GM18499 (cell line): ENCODE results near the gene PPP1R8.
"Not testable (repeated sequence)": the region's sequence is repeated elsewhere in the genome, so short reads cannot be mapped to it uniquely, and the experiment has no call there.

ENCODE experiments used
- ATAC-seq: cut with Tn5 transposase; IDR thresholded peaks from one replicate; pipeline ENCODE4 v1.9.1; 2021; ENCODE audit warnings: moderate number of reproducible peaks; ENCODE audit not compliant: insufficient read depth, unreplicated experiment

PPP1R8 gene

GRCh38 chr1:27830621-27831440 is at the start of gene PPP1R8:
Gene PPP1R8, plus strand, starts transcription at chr1:27830782. Its CDS starts 54 bp downstream, at chr1:27830836.
- peak; percentile 74 for ATAC-seq

DNA sequence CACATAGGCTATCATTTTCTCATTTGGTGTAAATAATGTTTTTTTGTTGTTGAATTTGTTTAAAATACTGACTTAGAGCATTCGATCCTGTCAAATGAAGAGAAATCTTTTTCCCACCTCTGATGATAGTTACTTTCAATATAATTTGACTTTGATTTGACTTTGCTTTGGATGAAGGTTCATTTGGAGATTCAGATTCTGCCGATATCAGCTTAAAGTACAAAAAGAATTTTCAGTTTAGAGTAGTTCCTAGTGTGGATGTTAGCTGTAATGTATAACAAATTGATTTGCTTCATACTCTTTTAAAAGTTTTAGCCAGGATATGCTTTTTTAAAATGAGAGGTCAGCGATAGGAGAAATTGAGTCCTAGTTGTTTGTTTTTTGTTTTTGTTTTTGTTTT is 47.6 kb upstream of the PPP1R8 start:
- ATAC-seq: no peak

DNA sequence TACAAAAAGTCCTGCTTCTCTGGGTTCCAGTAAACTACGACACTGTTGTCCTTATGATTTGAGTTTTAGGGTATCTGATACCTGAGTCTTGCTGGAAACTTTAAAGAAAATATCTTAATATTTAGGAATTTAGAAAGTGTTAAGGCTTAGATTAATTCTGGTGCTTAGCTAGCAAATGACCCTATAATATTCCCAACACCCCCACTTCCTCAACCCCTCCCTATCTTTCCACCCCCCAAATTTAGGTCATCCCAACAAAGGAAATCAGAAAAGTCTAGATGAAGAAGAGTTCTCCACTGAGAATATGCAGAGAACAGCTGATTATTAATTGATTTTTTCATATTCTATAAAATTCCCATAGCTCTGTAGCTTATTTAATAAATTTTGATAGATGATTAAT is 45.9 kb upstream of the PPP1R8 start:
- ATAC-seq: no peak

DNA sequence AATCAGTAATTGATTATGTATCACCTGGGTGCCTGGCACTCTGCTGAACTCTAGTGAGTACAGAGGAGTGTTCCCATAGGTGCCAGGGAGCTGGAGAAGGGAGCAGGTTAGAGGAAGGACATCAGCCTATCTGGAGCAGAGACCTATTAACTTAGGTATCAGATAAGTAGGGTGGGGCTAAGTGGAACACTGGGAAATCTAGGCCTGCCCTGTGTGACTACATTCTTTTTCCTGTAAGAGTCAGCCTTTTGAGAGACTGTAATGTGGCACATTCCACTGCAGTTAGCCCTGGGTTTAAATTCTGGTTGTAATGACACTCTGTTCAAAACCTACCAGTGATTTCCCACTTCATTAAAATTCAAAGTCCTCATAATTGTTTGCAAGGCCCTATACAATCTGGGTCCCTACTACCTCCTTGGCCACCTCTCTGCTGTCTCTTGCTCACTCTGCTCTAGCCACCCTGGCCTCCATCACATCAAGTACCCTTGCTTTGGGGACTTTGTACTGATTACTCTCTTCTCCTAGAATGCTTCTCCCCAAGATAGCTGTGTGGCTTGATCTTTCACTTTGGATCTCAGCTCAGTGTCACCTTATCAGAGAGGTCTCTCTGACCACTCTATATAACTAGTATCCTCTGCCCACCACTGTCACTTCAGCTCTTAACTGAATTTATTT is 44.7 kb upstream of the PPP1R8 start:
- ATAC-seq: no peak

DNA sequence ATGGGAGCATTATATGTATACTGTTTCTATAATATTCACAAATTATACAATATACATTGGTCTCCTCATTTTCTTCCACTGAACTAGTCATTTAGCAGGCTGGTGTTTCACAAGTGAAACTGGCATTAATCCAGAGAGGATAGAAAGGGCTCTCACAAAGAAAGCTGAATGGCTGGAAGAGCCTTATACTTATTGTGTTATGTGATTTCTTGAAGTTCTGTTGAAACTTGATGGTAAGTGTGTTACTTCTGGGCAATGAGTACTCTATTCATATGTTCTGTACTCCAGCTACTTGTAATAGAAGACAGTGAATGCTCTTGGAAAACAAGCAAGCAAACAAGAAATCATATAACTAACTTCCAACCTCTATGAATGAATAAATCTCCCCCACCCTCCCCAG is 42.7 kb upstream of the PPP1R8 start:
- no peak for ATAC-seq

DNA sequence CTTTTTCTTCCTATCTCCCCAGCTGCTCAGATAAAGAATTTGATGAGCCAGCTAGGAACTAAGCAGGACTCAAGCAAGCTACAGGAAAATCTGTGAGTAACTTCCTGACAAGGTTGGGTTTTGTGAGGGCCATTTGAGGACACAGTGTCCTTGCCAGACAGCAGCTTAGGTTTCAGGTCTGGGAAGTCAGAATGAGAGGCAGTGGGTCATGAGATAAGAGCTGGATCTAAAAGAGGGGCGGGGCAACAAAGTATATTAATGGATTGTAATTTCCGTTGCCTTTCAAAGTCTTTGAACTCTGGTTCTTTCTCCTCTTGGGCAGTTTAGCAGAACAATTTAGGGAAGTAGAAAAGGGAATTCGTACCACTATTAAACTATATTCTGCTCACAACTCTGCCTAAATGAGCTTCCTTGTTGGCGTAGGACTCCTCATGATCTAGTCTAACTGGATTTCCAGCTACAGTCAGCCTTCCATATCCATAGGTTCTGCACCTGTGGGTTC is 41.0 kb upstream of the PPP1R8 start:
- no peak for ATAC-seq

DNA sequence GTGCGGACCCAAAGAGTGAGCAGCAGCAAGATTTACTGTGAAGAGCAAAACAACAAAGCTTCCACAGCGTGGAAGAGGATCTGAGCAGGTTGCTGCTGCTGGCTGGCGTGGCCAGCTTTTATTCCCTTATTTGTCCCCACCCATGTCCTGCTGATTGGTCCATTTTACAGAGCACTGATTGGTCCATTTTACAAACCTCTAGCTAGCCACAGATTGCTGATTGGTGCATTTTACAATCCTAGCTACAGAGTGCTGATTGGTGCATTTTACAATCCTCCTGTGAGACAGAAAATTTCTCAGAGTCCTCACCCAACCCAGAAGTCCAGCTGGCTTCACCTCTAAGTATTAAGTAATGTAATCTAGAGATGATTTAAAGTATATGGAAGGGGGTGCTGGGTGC is 40.3 kb upstream of the PPP1R8 start:
- not testable (repeated sequence) for ATAC-seq

- no peak for ATAC-seq
These were observed 35.0 kb upstream of the PPP1R8 start for GRCh38 chr1:27795601-27796000.

GRCh38 chr1:27804791-27805190 is 25.8 kb upstream of the PPP1R8 start:
- no peak for ATAC-seq

GRCh38 chr1:27806758-27807157 is 23.8 kb upstream of the PPP1R8 start:
- ATAC-seq: no peak

- no peak for ATAC-seq
These were observed 23.2 kb upstream of the PPP1R8 start for GRCh38 chr1:27807385-27807784.

- not testable (repeated sequence) for ATAC-seq
These were observed 22.5 kb upstream of the PPP1R8 start for GRCh38 chr1:27808131-27808530.

- ATAC-seq: no peak
These were observed 20.7 kb upstream of the PPP1R8 start for GRCh38 chr1:27809883-27810282.

- no peak for ATAC-seq
These were observed 18.7 kb upstream of the PPP1R8 start for GRCh38 chr1:27811741-27812500.

- ATAC-seq: no peak
These were observed 13.5 kb upstream of the PPP1R8 start for GRCh38 chr1:27816921-27817630.

DNA sequence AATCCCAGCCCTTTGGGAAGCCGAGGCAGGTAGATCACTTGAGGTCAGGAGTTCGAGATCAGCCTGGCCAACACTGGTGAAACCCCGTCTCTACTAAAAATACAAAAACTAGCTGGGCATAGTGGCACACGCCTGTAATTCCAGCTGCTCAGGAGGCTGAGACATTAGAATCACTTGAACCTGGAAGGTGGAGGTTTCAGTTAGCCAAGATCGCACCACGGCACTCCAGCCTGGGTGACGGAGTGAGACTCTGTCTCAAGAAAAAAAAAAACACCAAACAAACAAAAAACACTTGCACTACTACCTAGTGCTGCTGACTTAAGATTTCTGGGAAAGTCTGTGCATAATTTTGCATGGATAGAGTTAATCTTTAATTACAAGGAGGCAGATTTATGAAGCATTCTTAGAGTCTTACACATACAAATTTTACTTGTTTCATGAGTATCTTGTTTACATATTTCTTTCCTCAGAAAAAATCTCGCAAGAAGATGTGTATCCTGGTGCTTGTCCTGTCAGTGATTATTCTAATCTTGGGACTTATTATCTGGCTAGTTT is 8.7 kb upstream of the PPP1R8 start:
- no peak for ATAC-seq

- no peak for ATAC-seq
These were observed 6.8 kb upstream of the PPP1R8 start for GRCh38 chr1:27823784-27824183.

- no peak for ATAC-seq
These were observed 6.2 kb upstream of the PPP1R8 start for GRCh38 chr1:27824411-27824810.

DNA sequence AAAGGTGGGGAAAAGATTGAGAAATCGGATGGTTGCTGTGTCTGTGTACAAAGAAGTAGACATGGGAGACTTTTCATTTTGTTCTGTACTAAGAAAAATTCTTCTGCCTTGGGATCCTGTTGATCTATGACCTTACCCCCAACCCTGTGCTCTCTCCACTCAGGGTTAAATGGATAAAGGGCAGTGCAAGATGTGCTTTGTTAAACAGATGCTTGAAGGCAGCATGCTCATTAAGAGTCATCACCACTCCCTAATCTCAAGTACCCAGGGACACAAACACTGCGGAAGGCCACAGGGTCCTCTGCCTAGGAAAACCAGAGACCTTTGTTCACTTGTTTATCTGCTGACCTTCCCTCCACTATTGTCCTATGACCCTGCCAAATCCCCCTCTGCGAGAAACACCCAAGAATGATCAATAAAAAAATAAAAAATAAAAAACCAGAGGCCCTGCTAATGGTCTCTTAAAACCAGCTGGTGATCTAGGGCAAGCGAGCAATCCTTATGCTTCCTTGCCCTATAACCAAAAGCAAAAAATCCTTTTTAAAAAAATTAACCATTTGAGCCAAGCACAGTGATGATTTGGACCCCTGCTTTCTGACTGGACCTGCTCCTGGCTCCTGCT is 1.1 kb upstream of the PPP1R8 start:
- not testable (repeated sequence) for ATAC-seq
